Testis (tissue), 3 donors: ENCODE data around the gene HCFC1R1. TPM values are rescaled to one million over a fixed set of nuclear protein-coding genes. Genes with fewer than 3 reads are reported as not detected.
A peak's percentile ranks its signal among the peaks of the same experiment; 100 is the strongest.

Source experiments
- DNase-seq: peaks from one replicate; pipeline ENCODE4 v3.0.0-alpha.2; 2019
- H3K27ac ChIP-seq, 2 donors: fragments of 200-600 bp; sonication (generic); one replicate each; pipeline ENCODE4 v1.5.1; 2019
- H3K27me3 ChIP-seq: fragments of 200-600 bp; sonication (generic); one replicate; pipeline ENCODE4 v1.5.1; 2019
- H3K36me3 ChIP-seq: fragments of 200-600 bp; sonication (generic); one replicate; pipeline ENCODE4 v1.5.1; 2017; ENCODE audit warnings: low read depth; ENCODE audit errors: missing control alignments
- H3K4me1 ChIP-seq: fragments of 200-600 bp; sonication (generic); one replicate; pipeline ENCODE4 v1.5.1; 2019
- H3K4me3 ChIP-seq, 2 donors: fragments of 200-600 bp; sonication (generic); one replicate each; pipeline ENCODE4 v1.5.1; 2017 to 2019
- H3K9me3 ChIP-seq: fragments of 200-600 bp; sonication (generic); one replicate; pipeline ENCODE4 v1.5.1; 2017
- POLR2A ChIP-seq: fragments of 450-650 bp; IDR thresholded peaks from one replicate; pipeline ENCODE4 v1.6.1; 2017; ENCODE audit warnings: antibody characterized with exemption, mild to moderate bottlenecking, moderate library complexity
- WGBS, 2 donors: methylation state at CpG; one replicate each; pipeline ENCODE4 v1.1.5; 2018; 5-methylcytosine and 5-hydroxymethylcytosine counted together
- intact Hi-C: fragments of 100-400 bp; cut with DNase I; formaldehyde crosslinking; loops from one replicate; pipeline ENCODE4 v1.15.1; 2023; ENCODE audit warnings: low total_unique reads
- polyA plus RNA-seq: library from polyadenylated mRNA; stranded (reverse); fragments of 350-450 nt; fragmentation: Illumina TruSeq; extraction: RNeasy Lipid Tissue Mini Kit (QIAGEN cat#74804); gene quantifications from one replicate; pipeline ENCODE4 v1.2.3, GENCODE V29; 2014; ENCODE audit warnings: low read depth, low replicate concordance; ENCODE audit not compliant: insufficient read depth
- total RNA-seq, 2 donors: library from RNA; depleted of rRNA; stranded (reverse); fragments of >200 nt; gene quantifications; one replicate each; pipeline ENCODE4 v1.2.3, GENCODE V29; 2016
- TF ChIP-seq, protein P1 (sequence below), 3 experiments: fragments of 450-650 bp in 2 of 3; fragments of 200-600 bp in 1 of 3; sonication (generic) in 1 of 3; IDR thresholded peaks; one replicate each; pipeline ENCODE4 v1.5.1; 2016 to 2019; ENCODE audit warnings: antibody characterized with exemption in 3 of 3, mild to moderate bottlenecking in 2 of 3, moderate library complexity in 1 of 3

HCFC1R1 gene
- total and polyA plus RNA-seq, 3 donors from 2014 or later, result 30.2 to 94.5 (median 39.4) TPM

DNA sequence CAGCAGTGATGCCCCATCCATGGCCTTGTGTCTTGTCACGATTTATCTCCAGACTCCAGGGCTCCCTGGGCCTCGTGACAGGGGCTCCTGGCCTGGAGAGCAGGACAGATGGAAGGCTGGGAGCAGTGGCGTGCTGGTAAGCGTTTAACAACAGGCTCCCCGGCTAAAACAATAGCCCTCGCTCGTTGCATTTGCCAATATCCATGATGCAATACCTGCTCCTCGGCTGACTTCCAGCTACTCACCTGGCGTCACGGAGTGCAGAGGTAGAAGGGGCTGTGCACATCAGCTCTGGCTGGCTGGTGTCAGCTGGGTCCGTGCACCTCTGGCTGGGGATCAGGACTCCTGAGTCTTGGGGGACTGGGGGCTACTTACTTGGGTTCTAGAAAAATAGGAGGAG, 14.5 kb upstream of the HCFC1R1 start:
- H3K27me3 ChIP-seq, result no peaks in the 10 kb centered on the region
- no peaks in the 10 kb centered on the region for H3K4me1 ChIP-seq
- intact Hi-C loops, result no loop called here
- DNase-seq, result no peak
- H3K36me3 ChIP-seq, result no peaks in the 10 kb centered on the region
- TF ChIP-seq, protein P1, sequence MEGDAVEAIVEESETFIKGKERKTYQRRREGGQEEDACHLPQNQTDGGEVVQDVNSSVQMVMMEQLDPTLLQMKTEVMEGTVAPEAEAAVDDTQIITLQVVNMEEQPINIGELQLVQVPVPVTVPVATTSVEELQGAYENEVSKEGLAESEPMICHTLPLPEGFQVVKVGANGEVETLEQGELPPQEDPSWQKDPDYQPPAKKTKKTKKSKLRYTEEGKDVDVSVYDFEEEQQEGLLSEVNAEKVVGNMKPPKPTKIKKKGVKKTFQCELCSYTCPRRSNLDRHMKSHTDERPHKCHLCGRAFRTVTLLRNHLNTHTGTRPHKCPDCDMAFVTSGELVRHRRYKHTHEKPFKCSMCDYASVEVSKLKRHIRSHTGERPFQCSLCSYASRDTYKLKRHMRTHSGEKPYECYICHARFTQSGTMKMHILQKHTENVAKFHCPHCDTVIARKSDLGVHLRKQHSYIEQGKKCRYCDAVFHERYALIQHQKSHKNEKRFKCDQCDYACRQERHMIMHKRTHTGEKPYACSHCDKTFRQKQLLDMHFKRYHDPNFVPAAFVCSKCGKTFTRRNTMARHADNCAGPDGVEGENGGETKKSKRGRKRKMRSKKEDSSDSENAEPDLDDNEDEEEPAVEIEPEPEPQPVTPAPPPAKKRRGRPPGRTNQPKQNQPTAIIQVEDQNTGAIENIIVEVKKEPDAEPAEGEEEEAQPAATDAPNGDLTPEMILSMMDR (IDR thresholded peaks at IDR 0.05), result no peak
- TF ChIP-seq POLR2A, result no peak
- no peak overlapping the region for H3K27ac ChIP-seq
- 33 to 49% methylated on average over 9 to 11 of the region's 11 CpGs for WGBS, 2 donors
- no peaks in the 10 kb centered on the region for H3K9me3 ChIP-seq
- no peak overlapping the region for H3K4me3 ChIP-seq

DNA sequence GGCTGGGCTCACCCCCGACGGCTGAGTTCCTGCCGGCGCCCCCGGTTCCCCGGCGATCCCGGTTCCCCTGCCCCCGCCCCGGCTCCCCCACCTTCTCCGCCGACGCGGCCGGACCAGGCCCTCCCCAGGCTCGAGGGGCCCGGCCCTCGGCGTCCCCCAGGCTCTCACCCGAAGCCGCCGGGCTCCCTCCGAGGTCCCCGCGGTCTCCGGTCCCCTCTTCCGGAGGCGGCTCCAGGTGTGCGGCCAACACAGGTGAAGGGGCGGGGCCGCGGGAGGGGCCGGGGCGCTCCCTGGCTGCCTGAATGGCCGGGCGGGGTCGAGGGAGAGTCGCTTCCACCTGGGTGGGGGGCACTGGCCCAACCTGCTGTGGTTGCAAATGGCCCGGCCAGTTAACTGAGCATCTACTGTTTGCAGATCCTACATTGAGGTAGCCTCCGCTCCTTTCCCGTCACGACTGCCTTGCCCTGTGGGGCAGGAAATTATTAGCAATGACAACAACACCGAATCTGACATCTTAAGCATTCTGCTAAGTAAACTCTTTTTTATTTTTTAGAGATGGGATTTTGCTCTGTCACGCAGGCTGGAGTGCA, 13.1 kb upstream of the HCFC1R1 start, which contains the start of gene BICDL2:
BICDL2 (minus strand) TSS at position 219 of the 590 bp plus-strand sequence. CDS start 1,448 bp downstream, outside the sequence.
- no peaks in the 10 kb centered on the region for H3K9me3 ChIP-seq
- H3K36me3 ChIP-seq, result no peaks in the 10 kb centered on the region
- H3K27ac ChIP-seq, result no peak within 1 kb of the TSS
- no peaks in the 10 kb centered on the region for H3K27me3 ChIP-seq
- no peaks in the 10 kb centered on the region for H3K4me1 ChIP-seq
- DNase-seq, result no peak
- H3K4me3 ChIP-seq, result peak within 1 kb of the TSS in 1 of 2 donors; percentile 17
- intact Hi-C loops, result no loop called here
- no peak for TF ChIP-seq POLR2A
- TF ChIP-seq, protein P1 (IDR thresholded peaks at IDR 0.05), result no peak
- WGBS, 2 donors, result 8 to 28% methylated on average over 10 to 29 of the region's 44 CpGs

DNA sequence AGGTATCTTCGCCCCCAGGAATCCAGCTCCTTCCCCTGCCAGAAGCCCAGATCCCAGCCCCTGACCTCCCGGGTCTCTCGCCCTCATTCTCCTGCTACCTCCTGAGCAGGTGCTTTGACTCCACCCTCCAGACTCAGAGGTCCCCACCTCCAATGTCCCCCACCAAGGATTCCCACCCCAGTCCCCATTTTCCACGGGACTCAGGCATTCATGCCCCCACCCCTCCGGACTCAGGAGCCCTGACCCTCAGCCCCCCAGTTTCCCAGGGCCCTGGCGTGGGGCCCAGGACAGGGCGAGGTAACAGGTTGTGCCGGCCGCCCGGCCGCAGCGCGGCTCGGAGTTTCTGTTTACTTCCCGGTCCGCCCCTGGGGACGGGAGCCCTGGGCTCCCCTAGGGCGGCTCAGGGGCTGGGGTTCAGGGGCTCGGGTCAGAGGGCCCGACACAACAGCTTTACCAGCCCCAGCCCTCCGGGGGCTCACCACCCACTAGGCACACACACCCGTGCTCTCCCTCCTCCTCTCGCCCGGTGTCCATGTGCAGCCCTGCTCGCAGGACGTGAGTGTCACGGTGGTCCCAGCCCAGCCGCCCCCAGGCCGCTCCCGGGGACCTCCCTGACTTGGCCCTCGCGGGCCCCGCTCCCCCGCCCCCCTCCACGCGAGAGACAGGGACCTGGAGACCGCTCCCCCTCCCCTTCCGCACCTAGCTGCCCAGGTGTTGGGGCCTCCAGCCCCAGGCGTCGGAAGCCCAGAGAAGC, 12.4 kb upstream of the HCFC1R1 start:
- TF ChIP-seq POLR2A, result no peak
- TF ChIP-seq, protein P1 (IDR thresholded peaks at IDR 0.05), result no peak
- H3K27ac ChIP-seq, result no peak overlapping the region
- H3K4me1 ChIP-seq, result no peaks in the 10 kb centered on the region
- 5 to 6% methylated on average over 7 to 25 of the region's 40 CpGs for WGBS, 2 donors
- no peaks in the 10 kb centered on the region for H3K9me3 ChIP-seq
- no peaks in the 10 kb centered on the region for H3K27me3 ChIP-seq
- DNase-seq, result no peak
- H3K36me3 ChIP-seq, result no peaks in the 10 kb centered on the region
- H3K4me3 ChIP-seq, result peak overlapping the region in 1 of 2 donors; percentile 17
- intact Hi-C loops, result no loop called here

DNA sequence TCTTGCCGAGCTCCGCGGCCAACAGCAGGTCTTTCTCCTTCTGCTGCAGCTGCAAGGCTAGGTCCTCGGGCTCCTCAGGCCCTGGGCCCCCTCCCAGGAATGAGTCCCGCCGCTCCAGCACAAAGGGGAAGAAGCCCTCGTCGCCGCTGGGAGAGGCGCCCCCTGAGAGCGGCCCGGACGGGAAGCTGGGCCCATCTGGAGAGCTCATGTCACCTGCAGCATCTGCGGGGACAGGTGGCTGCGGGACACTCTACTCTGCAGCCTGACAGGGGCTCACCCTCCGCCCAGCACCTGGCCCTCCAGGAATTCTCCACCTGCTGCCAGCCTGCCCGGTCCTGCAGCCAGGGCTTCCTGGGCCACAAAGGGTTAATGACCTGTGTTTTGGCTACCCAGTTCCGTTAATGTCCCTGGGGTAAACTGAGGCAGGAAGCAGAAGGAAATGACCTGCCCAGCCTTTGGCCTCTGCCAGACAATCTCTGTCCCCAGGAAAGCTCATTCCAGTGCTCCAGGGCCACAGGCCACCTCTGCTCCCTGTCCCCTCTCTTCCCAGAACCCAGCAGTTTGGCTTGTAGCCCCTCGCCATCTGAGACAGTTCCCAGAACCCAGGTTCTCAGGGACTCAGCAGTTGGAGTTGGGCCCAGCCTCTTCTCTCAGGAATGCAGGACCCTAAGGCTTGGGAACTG, 11.7 kb upstream of the HCFC1R1 start:
- no peaks in the 10 kb centered on the region for H3K27me3 ChIP-seq
- H3K4me1 ChIP-seq, result no peaks in the 10 kb centered on the region
- no peaks in the 10 kb centered on the region for H3K36me3 ChIP-seq
- H3K27ac ChIP-seq, result no peak overlapping the region
- intact Hi-C loops, result no loop called here
- H3K4me3 ChIP-seq, result no peak overlapping the region
- H3K9me3 ChIP-seq, result no peaks in the 10 kb centered on the region
- no peak for DNase-seq
- WGBS, 2 donors, result 38 to 55% methylated on average over 6 to 19 of the region's 19 CpGs
- TF ChIP-seq POLR2A, result no peak
- TF ChIP-seq, protein P1 (IDR thresholded peaks at IDR 0.05), result no peak
